Fibroblast of pulmonary artery (primary cell): Measurements from ENCODE around the gene SLC23A2.

Source experiments
- DNase-seq: peaks from one replicate; pipeline ENCODE4 v3.0.0-alpha.2; 2010; ENCODE audit warnings: low read depth
- H3K4me3 ChIP-seq: replicated peaks from 2 replicates; pipeline ENCODE4 v1.5.1; 2011; ENCODE audit warnings: low read depth, mild to moderate bottlenecking, control low read depth, low read length, moderate library complexity
- TF ChIP-seq, protein P1 (sequence below): IDR thresholded peaks from 2 replicates; pipeline ENCODE4 v1.5.1; 2011; ENCODE audit warnings: mild to moderate bottlenecking, control low read depth, low read length, inconsistent platforms; ENCODE audit errors: missing control alignments

SLC23A2 gene

DNA sequence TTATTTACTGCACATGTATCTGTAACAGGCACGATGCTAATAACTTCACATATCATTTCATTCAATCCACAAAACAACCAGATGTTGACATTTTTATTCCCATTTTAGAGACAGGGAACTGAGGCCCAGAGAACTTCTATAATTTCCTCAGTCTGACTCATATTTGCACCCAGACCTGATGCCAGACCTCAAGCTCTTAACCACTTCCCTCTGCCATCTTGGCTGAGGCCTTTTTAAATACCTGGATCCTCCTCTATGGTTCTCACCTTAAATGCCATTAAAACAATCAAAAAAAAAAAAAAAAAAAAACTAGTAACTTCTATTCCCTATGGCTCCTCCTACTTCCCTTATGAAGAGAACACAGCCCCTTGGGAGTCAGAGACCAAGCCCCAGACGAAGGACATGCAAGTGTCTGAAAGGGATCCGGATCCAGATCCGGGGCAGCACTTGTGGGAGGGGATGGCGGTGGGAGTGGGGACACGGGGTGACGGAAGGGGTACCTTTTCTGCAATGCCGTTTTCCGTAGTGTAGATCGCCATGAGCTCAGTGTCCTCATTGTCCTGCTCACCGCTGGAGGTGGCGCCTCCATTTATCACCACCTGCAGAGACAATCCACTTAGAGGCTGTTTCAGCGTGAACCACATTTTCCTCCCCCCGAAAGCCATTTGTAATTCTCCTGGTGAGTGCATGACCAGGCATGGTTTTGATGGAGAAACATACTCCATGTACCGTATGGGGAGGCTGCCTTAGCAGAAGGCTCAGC is 88.7 kb downstream of the SLC23A2 start:
- TF ChIP-seq, protein P1, sequence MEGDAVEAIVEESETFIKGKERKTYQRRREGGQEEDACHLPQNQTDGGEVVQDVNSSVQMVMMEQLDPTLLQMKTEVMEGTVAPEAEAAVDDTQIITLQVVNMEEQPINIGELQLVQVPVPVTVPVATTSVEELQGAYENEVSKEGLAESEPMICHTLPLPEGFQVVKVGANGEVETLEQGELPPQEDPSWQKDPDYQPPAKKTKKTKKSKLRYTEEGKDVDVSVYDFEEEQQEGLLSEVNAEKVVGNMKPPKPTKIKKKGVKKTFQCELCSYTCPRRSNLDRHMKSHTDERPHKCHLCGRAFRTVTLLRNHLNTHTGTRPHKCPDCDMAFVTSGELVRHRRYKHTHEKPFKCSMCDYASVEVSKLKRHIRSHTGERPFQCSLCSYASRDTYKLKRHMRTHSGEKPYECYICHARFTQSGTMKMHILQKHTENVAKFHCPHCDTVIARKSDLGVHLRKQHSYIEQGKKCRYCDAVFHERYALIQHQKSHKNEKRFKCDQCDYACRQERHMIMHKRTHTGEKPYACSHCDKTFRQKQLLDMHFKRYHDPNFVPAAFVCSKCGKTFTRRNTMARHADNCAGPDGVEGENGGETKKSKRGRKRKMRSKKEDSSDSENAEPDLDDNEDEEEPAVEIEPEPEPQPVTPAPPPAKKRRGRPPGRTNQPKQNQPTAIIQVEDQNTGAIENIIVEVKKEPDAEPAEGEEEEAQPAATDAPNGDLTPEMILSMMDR = no peak
- no peak overlapping the region for H3K4me3 ChIP-seq
- no peak for DNase-seq

- TF ChIP-seq, protein P1 = no peak
- no peak overlapping the region for H3K4me3 ChIP-seq
- DNase-seq = no peak
These were observed 90.4 kb downstream of the SLC23A2 start for GRCh38 chr20:4910951-4911350.

DNA sequence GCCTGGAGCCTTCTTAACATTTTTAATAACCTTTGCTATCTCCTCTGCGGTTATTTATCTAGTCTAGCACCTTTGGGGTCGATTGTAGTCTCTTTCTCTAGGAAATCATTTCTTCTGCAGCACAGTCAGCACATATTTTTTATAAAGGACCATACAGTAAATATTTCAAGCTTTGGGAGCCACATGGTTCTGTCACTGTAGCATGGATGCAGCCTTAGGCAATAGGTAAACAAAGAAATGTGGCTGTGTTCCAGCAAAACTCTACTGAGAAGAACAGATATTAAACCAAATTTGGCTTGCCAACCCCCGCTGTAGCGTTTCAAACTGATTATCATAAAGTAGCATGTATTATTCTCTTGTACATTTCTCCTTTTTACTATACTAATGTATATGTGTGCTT is 95.7 kb downstream of the SLC23A2 start:
- TF ChIP-seq, protein P1 = no peak
- DNase-seq = no peak
- H3K4me3 ChIP-seq = no peak overlapping the region

GRCh38 chr20:4905195-4905594 is 96.1 kb downstream of the SLC23A2 start:
- TF ChIP-seq, protein P1 = no peak
- no peak for DNase-seq

GRCh38 chr20:4904127-4904860 is 97.0 kb downstream of the SLC23A2 start:
- DNase-seq = no peak
- TF ChIP-seq, protein P1 = no peak
- no peak overlapping the region for H3K4me3 ChIP-seq

More at GRCh38 chr20:4905195-4905594, 96.1 kb downstream of the SLC23A2 start:
- H3K4me3 ChIP-seq = no peak overlapping the region

- TF ChIP-seq, protein P1 = no peak
- H3K4me3 ChIP-seq = no peak overlapping the region
- no peak for DNase-seq
These were observed 98.5 kb downstream of the SLC23A2 start for GRCh38 chr20:4902788-4903187.
